ENCODE results near the gene PTGS1.
A peak's percentile ranks its signal among the peaks of the same experiment; 100 is the strongest.

Gene PTGS1

DNA sequence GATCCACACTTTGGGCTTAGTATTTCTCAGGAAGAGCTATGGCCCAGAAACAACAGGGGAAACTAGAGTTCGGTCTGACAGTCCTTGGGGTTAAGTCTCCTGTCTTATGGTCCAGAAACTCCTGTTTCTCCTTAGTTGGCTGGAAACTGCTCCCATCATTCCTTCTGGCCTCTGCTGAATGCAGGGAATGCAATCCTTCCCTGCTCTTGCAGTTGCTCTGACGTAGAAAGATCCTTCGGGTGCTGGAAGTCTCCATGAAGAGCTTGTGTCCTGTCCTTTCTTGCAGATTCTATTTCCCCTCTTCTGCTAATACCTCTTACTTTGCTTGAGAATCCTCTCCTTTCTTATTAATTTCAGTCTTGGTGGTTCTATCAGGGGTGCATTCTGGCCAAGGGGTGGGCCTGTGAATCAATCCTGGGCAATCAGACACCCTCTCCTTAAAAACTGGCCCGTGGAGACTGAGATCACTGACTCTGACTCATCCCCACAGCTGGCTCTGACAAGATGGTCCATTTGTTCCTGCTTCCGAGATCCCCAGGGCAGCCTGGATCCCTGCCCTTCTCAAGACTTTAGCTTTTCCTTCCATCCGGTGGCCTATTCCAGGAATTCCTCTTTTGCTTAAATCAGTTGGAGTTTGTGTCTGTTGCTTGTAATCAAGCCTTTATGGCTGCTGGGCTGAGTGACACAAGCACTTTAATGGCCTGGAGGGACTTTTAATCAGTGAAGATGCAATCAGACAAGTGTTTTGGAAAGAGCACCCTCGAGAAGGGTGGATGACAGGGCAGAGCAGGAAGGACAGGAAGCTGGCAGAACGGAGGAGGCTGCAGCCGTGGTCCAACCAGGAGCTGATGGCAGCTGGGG lies 23.7 kb downstream of the PTGS1 start:
- 63% methylated on average over 7 of the region's 9 CpGs for WGBS (ENCODE audit: insufficient coverage)
- no peaks in the 10 kb centered on the region for H3K9me3 ChIP-seq (ENCODE audit: control extremely low read depth in 1 of 5, control insufficient read depth in 4 of 5, insufficient read depth in 2 of 5, low read depth in 1 of 5, low read length in 4 of 5)
- H3K27ac ChIP-seq (ENCODE audit: insufficient read depth in 1 of 2, low read depth in 1 of 2, low read length in 2 of 2, poor library complexity in 1 of 2, severe bottlenecking in 2 of 2) = no peak overlapping the region
- H3K4me1 ChIP-seq (ENCODE audit: control extremely low read depth in 1 of 4, control insufficient read depth in 4 of 4, insufficient read depth in 4 of 4, low read length in 3 of 4) = peaks cover 0 to 21% (median 14%) of the 10 kb centered on the region in 4 experiments
- peaks cover 0 to 36% (median 16%) of the 10 kb centered on the region in 4 experiments for H3K36me3 ChIP-seq (ENCODE audit: control insufficient read depth in 4 of 4, insufficient read depth in 4 of 4, low read length in 3 of 4)
- H3K27me3 ChIP-seq (replicated peaks in 2 of 5; ENCODE audit: control insufficient read depth in 4 of 5, insufficient read depth in 5 of 5, low read length in 4 of 5) = no peaks in the 10 kb centered on the region
- CTCF ChIA-PET = interaction anchor here (1.5 to 1.6 kb wide), 2 partner anchors 29 to 269 kb away, joined by 3 read pairs; no protein-coding TSS in a partner anchor
- no peak for DNase-seq
- no peak overlapping the region for H3K4me3 ChIP-seq (ENCODE audit: control insufficient read depth in 1 of 7, extremely low read depth in 1 of 7, insufficient read depth in 4 of 7, low read depth in 2 of 7, low read length in 6 of 7)
- POLR2A ChIA-PET = no interaction called here

DNA sequence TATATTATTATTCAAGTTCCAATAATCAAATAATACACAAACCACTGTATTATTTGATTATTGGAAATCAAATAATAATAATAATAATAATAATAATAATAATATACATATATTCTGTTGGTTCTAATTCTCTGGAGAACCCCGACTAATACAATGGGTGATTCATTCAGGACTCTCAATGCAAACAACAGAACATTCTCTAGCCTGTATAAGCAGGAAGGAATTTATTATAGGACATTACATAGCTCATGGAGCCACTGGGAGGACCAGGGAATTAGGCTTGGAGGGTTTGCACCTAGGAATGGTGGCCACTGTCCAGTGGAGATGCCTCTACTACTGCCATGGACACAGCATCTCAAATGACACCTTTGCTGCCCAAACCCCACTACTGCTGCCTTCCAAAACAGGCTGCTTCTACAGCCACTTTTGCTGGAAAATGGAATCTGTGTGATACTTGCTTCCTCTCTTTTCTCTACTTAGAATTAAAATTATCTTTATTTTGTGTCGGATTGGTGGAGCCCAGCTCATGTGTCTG lies 25.9 kb downstream of the PTGS1 start:
- CTCF ChIA-PET = interaction anchor here (0.7 to 1.1 kb wide), 2 partner anchors 20 to 840 kb away, joined by 3 read pairs; no protein-coding TSS in a partner anchor
- Histone ChIP-seq H3K27me3 (replicated peaks in 2 of 5; ENCODE audit: control insufficient read depth in 4 of 5, insufficient read depth in 5 of 5, low read length in 4 of 5) (no peaks in the 10 kb centered on the region), H3K4me3 (ENCODE audit: control insufficient read depth in 1 of 7, extremely low read depth in 1 of 7, insufficient read depth in 4 of 7, low read depth in 2 of 7, low read length in 6 of 7) (no peak overlapping the region), H3K36me3 (ENCODE audit: control insufficient read depth in 4 of 4, insufficient read depth in 4 of 4, low read length in 3 of 4) (peaks cover 0 to 28% (median 14%) of the 10 kb centered on the region in 4 experiments), H3K9me3 (ENCODE audit: control extremely low read depth in 1 of 5, control insufficient read depth in 4 of 5, insufficient read depth in 2 of 5, low read depth in 1 of 5, low read length in 4 of 5) (no peaks in the 10 kb centered on the region), H3K4me1 (ENCODE audit: control extremely low read depth in 1 of 4, control insufficient read depth in 4 of 4, insufficient read depth in 4 of 4, low read length in 3 of 4) (peaks cover 0 to 9% (median 3%) of the 10 kb centered on the region in 4 experiments), H3K27ac (ENCODE audit: insufficient read depth in 1 of 2, low read depth in 1 of 2, low read length in 2 of 2, poor library complexity in 1 of 2, severe bottlenecking in 2 of 2) (no peak overlapping the region)
- DNase-seq = no peak
- POLR2A ChIA-PET = interaction anchor here (0.7 kb wide), 1 partner anchor 300 kb away, joined by 3 read pairs; no protein-coding TSS in a partner anchor
- no CpG with 5 or more reads among the region's 2 CpGs for WGBS (ENCODE audit: insufficient coverage)

DNA sequence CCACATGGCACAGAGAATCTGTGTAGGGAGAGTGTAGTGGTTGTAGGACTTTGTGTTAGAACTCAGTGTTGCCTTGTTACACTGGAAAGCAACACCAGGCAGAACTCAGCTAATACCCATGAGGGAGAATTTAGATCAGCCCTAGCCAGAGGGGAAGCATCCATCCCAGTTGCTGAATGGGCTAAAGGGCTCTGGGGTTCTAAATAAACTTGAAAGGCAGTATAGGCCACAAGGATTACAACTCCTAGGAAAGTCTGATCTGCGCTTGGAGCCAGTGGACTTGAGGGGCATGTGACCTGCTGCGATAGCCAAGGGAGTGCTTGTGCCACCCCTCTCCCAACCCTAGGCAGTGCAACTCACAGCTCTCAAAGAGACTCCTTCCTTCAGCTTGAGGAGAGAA lies 26.9 kb downstream of the PTGS1 start:
- no peak overlapping the region for H3K4me3 ChIP-seq (ENCODE audit: control insufficient read depth in 1 of 7, extremely low read depth in 1 of 7, insufficient read depth in 4 of 7, low read depth in 2 of 7, low read length in 6 of 7)
- H3K36me3 ChIP-seq (ENCODE audit: control insufficient read depth in 4 of 4, insufficient read depth in 4 of 4, low read length in 3 of 4) = peaks cover 0 to 18% (median 6%) of the 10 kb centered on the region in 4 experiments
- WGBS (ENCODE audit: insufficient coverage) = 87% methylated on average over 2 of the region's 2 CpGs
- H3K9me3 ChIP-seq (ENCODE audit: control extremely low read depth in 1 of 5, control insufficient read depth in 4 of 5, insufficient read depth in 2 of 5, low read depth in 1 of 5, low read length in 4 of 5) = no peaks in the 10 kb centered on the region
- peaks cover 0 to 9% (median 3%) of the 10 kb centered on the region in 4 experiments for H3K4me1 ChIP-seq (ENCODE audit: control extremely low read depth in 1 of 4, control insufficient read depth in 4 of 4, insufficient read depth in 4 of 4, low read length in 3 of 4)
- ChIA-PET POLR2A (no interaction called here), CTCF (interaction anchor here (1.1 kb wide), 1 partner anchor 21 kb away, joined by 3 read pairs; no protein-coding TSS in a partner anchor)
- no peak overlapping the region for H3K27ac ChIP-seq (ENCODE audit: insufficient read depth in 1 of 2, low read depth in 1 of 2, low read length in 2 of 2, poor library complexity in 1 of 2, severe bottlenecking in 2 of 2)
- DNase-seq = no peak
- H3K27me3 ChIP-seq (replicated peaks in 2 of 5; ENCODE audit: control insufficient read depth in 4 of 5, insufficient read depth in 5 of 5, low read length in 4 of 5) = no peaks in the 10 kb centered on the region

- peaks cover 0 to 2% (median under 1%) of the 10 kb centered on the region in 4 experiments for H3K4me1 ChIP-seq (ENCODE audit: control extremely low read depth in 1 of 4, control insufficient read depth in 4 of 4, insufficient read depth in 4 of 4, low read length in 3 of 4)
- peaks cover 0 to 13% (median 4%) of the 10 kb centered on the region in 4 experiments for H3K36me3 ChIP-seq (ENCODE audit: control insufficient read depth in 4 of 4, insufficient read depth in 4 of 4, low read length in 3 of 4)
- H3K9me3 ChIP-seq (ENCODE audit: control extremely low read depth in 1 of 5, control insufficient read depth in 4 of 5, insufficient read depth in 2 of 5, low read depth in 1 of 5, low read length in 4 of 5) = no peaks in the 10 kb centered on the region
- H3K27ac ChIP-seq (ENCODE audit: insufficient read depth in 1 of 2, low read depth in 1 of 2, low read length in 2 of 2, poor library complexity in 1 of 2, severe bottlenecking in 2 of 2) = no peak overlapping the region
- ChIA-PET POLR2A (no interaction called here), CTCF (no interaction called here)
- no peak for DNase-seq
- whole genome bisulfite sequencing (ENCODE audit: insufficient coverage) = 100% methylated on average over 2 of the region's 3 CpGs
- H3K4me3 ChIP-seq (ENCODE audit: control insufficient read depth in 1 of 7, extremely low read depth in 1 of 7, insufficient read depth in 4 of 7, low read depth in 2 of 7, low read length in 6 of 7) = no peak overlapping the region
- H3K27me3 ChIP-seq (replicated peaks in 2 of 5; ENCODE audit: control insufficient read depth in 4 of 5, insufficient read depth in 5 of 5, low read length in 4 of 5) = no peaks in the 10 kb centered on the region
These were observed 27.6 kb downstream of the PTGS1 start for GRCh38 chr9:122398371-122398924.

GRCh38 chr9:122401896-122402295 lies 31.1 kb downstream of the PTGS1 start:
- POLR2A ChIA-PET = no interaction called here
- Histone ChIP-seq H3K27ac (ENCODE audit: insufficient read depth in 1 of 2, low read depth in 1 of 2, low read length in 2 of 2, poor library complexity in 1 of 2, severe bottlenecking in 2 of 2) (no peak overlapping the region), H3K36me3 (ENCODE audit: control insufficient read depth in 4 of 4, insufficient read depth in 4 of 4, low read length in 3 of 4) (no peaks in the 10 kb centered on the region)

DNA sequence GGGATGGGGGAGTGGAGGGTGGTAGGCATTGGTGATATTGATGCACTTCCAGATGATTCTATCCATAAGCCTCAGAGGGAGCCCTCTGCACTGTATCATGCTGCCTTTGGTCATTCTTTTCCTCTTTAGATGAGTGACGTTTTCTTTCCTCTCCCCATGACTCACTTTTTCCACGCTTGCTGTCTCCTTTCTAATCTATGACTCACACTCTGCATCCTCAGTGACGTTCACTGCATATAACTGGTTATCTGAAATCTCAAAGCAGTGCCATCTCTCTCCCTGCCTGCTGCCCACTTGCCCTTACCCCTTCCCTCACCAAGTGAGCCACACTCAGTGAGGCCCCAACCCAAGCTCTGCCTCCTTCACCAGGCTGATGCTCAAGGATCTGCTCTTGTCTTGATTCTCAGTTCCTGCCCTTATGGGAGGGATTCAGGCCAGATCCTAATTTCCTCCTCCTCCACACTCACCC lies 31.6 kb downstream of the PTGS1 start:
- H3K4me3 ChIP-seq (ENCODE audit: control insufficient read depth in 1 of 7, extremely low read depth in 1 of 7, insufficient read depth in 4 of 7, low read depth in 2 of 7, low read length in 6 of 7) = no peak overlapping the region
- ChIA-PET POLR2A (no interaction called here), CTCF (no interaction called here)
- H3K4me1 ChIP-seq (ENCODE audit: control extremely low read depth in 1 of 4, control insufficient read depth in 4 of 4, insufficient read depth in 4 of 4, low read length in 3 of 4) = no peaks in the 10 kb centered on the region
- H3K9me3 ChIP-seq (ENCODE audit: control extremely low read depth in 1 of 5, control insufficient read depth in 4 of 5, insufficient read depth in 2 of 5, low read depth in 1 of 5, low read length in 4 of 5) = no peaks in the 10 kb centered on the region
- no peaks in the 10 kb centered on the region for H3K36me3 ChIP-seq (ENCODE audit: control insufficient read depth in 4 of 4, insufficient read depth in 4 of 4, low read length in 3 of 4)
- no peaks in the 10 kb centered on the region for H3K27me3 ChIP-seq (replicated peaks in 2 of 5; ENCODE audit: control insufficient read depth in 4 of 5, insufficient read depth in 5 of 5, low read length in 4 of 5)
- H3K27ac ChIP-seq (ENCODE audit: insufficient read depth in 1 of 2, low read depth in 1 of 2, low read length in 2 of 2, poor library complexity in 1 of 2, severe bottlenecking in 2 of 2) = no peak overlapping the region
- 31% methylated on average over 3 of the region's 3 CpGs for WGBS (ENCODE audit: insufficient coverage)
- peak; percentile 74 to 91 (median 90) for DNase-seq

More at GRCh38 chr9:122401896-122402295, 31.1 kb downstream of the PTGS1 start:
- Histone ChIP-seq H3K4me3 (ENCODE audit: control insufficient read depth in 1 of 7, extremely low read depth in 1 of 7, insufficient read depth in 4 of 7, low read depth in 2 of 7, low read length in 6 of 7) (no peak overlapping the region), H3K27me3 (replicated peaks in 2 of 5; ENCODE audit: control insufficient read depth in 4 of 5, insufficient read depth in 5 of 5, low read length in 4 of 5) (no peaks in the 10 kb centered on the region), H3K4me1 (ENCODE audit: control extremely low read depth in 1 of 4, control insufficient read depth in 4 of 4, insufficient read depth in 4 of 4, low read length in 3 of 4) (no peaks in the 10 kb centered on the region), H3K9me3 (ENCODE audit: control extremely low read depth in 1 of 5, control insufficient read depth in 4 of 5, insufficient read depth in 2 of 5, low read depth in 1 of 5, low read length in 4 of 5) (no peaks in the 10 kb centered on the region)
- CTCF ChIA-PET = no interaction called here
- no CpG with 5 or more reads among the region's 8 CpGs for WGBS (ENCODE audit: insufficient coverage)
- DNase-seq = no peak

GRCh38 chr9:122402874-122403273 lies 32.0 kb downstream of the PTGS1 start:
- POLR2A ChIA-PET = no interaction called here
- no peak for DNase-seq
- no peak overlapping the region for H3K27ac ChIP-seq (ENCODE audit: insufficient read depth in 1 of 2, low read depth in 1 of 2, low read length in 2 of 2, poor library complexity in 1 of 2, severe bottlenecking in 2 of 2)
- no peak overlapping the region for H3K4me3 ChIP-seq (ENCODE audit: control insufficient read depth in 1 of 7, extremely low read depth in 1 of 7, insufficient read depth in 4 of 7, low read depth in 2 of 7, low read length in 6 of 7)
- no peaks in the 10 kb centered on the region for H3K4me1 ChIP-seq (ENCODE audit: control extremely low read depth in 1 of 4, control insufficient read depth in 4 of 4, insufficient read depth in 4 of 4, low read length in 3 of 4)
- no peaks in the 10 kb centered on the region for H3K36me3 ChIP-seq (ENCODE audit: control insufficient read depth in 4 of 4, insufficient read depth in 4 of 4, low read length in 3 of 4)
- no peaks in the 10 kb centered on the region for H3K9me3 ChIP-seq (ENCODE audit: control extremely low read depth in 1 of 5, control insufficient read depth in 4 of 5, insufficient read depth in 2 of 5, low read depth in 1 of 5, low read length in 4 of 5)
- 92% methylated on average over 2 of the region's 3 CpGs for WGBS (ENCODE audit: insufficient coverage)
- CTCF ChIA-PET = no interaction called here
- no peaks in the 10 kb centered on the region for H3K27me3 ChIP-seq (replicated peaks in 2 of 5; ENCODE audit: control insufficient read depth in 4 of 5, insufficient read depth in 5 of 5, low read length in 4 of 5)
